HepG2 (cell line): Measurements from ENCODE around the gene PTGR1.

Experiments
- CTCF ChIP-seq: sonication (generic); formaldehyde crosslinking; IDR thresholded peaks from 2 replicates; pipeline ENCODE4 v1.5.0; 2020; ENCODE audit warnings: mild to moderate bottlenecking, missing genetic modification reagents, moderate library complexity
- GMEB1 ChIP-seq: sonication (generic); formaldehyde crosslinking; IDR thresholded peaks from 2 replicates; pipeline ENCODE4 v1.5.1; 2020; ENCODE audit warnings: missing genetic modification reagents, mild to moderate bottlenecking, borderline replicate concordance
- KDM3A ChIP-seq: IDR thresholded peaks from 2 replicates; pipeline ENCODE4 v1.6.1; 2018; ENCODE audit warnings: low read depth, missing compliant biosample characterization
- NFE2L1 ChIP-seq: sonication (generic); formaldehyde crosslinking; IDR thresholded peaks from 2 replicates; pipeline ENCODE4 v1.4.0; 2020; ENCODE audit warnings: missing genetic modification reagents, mild to moderate bottlenecking, borderline replicate concordance
- NR2C2 ChIP-seq: sonication (generic); formaldehyde crosslinking; IDR thresholded peaks from 2 replicates; pipeline ENCODE4 v1.4.0; 2020; ENCODE audit warnings: missing genetic modification reagents, mild to moderate bottlenecking, moderate library complexity, borderline replicate concordance
- NR3C1 ChIP-seq: sonication (generic); formaldehyde crosslinking; IDR thresholded peaks from 2 replicates; pipeline ENCODE4 v1.4.0; 2020; ENCODE audit warnings: missing genetic modification reagents
- POLR2A ChIP-seq, 2 experiments: IDR thresholded peaks; 2 replicates each; pipeline ENCODE4 v1.6.1; 2011; ENCODE audit warnings: low read depth in 2 of 2, low read length in 2 of 2, mild to moderate bottlenecking in 1 of 2, moderate library complexity in 1 of 2; ENCODE audit not compliant: insufficient read depth in 1 of 2
- RELA ChIP-seq: sonication (generic); formaldehyde crosslinking; IDR thresholded peaks from 2 replicates; pipeline ENCODE4 v1.4.0; 2020; ENCODE audit warnings: missing genetic modification reagents
- RXRA ChIP-seq: sonication (generic); formaldehyde crosslinking; IDR thresholded peaks from 2 replicates; pipeline ENCODE4 v1.5.1; 2020; ENCODE audit warnings: missing genetic modification reagents
- TAF1 ChIP-seq: sonication (generic); formaldehyde crosslinking; IDR thresholded peaks from 2 replicates; pipeline ENCODE4 v1.4.0; 2020; ENCODE audit warnings: missing genetic modification reagents
- U2AF1 ChIP-seq: fragments of 200-400 bp; formaldehyde crosslinking; optimal IDR thresholded peaks from 2 replicates; pipeline ENCODE3; 2017; ENCODE audit warnings: mild to moderate bottlenecking, low read depth, low read length
- ZNF274 ChIP-seq: sonication (generic); formaldehyde crosslinking; IDR thresholded peaks from 2 replicates; pipeline ENCODE4 v1.5.1; 2020; ENCODE audit warnings: mild to moderate bottlenecking, missing genetic modification reagents
- TF ChIP-seq, protein P1 (sequence below): sonication (generic); formaldehyde crosslinking; IDR thresholded peaks from 2 replicates; pipeline ENCODE4 v1.4.0; 2020; ENCODE audit warnings: missing genetic modification reagents
- TF ChIP-seq, protein P2 (sequence below): IDR thresholded peaks from 2 replicates; pipeline ENCODE4 v1.6.1; 2012; ENCODE audit warnings: low read length, improper control_type of control experiment

DNA sequence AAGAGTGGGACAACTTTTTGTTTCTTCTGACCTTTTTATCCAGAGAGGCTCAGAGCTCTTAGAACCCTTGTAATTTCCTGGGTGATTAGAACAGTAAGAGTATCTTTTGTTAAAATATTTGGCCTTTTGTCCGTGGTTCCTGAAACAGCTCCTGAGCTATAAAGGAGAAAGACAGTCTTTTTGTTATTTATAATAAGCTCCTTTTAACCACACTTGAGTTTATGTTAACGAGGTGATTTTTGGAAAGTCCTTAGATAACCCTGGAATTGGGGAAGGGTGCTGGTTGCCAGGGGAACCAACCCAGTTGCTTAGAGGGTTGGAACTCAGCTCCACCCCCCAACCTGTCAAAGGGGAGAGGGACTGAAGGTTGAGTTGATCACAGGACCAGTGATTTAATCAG lies 69.7 kb downstream of the PTGR1 start:
- TF ChIP-seq, protein P1, sequence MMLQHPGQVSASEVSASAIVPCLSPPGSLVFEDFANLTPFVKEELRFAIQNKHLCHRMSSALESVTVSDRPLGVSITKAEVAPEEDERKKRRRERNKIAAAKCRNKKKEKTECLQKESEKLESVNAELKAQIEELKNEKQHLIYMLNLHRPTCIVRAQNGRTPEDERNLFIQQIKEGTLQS (CRISPR knock-in tag), result no peak
- TF ChIP-seq RXRA (no peak), TAF1 (CRISPR knock-in tag) (no peak), NFE2L1 (CRISPR knock-in tag) (no peak), KDM3A (no peak), U2AF1 (no peak), GMEB1 (CRISPR knock-in tag) (no peak), NR3C1 (CRISPR knock-in tag) (no peak), RELA (CRISPR knock-in tag) (no peak), ZNF274 (no peak), NR2C2 (CRISPR knock-in tag) (no peak), POLR2A (IDR thresholded peaks at IDR 0.05; ENCODE audit: insufficient read depth in 1 of 2, low read depth in 2 of 2, low read length in 2 of 2) (no peak), CTCF (CRISPR knock-in tag) (no peak)
- TF ChIP-seq, protein P2, sequence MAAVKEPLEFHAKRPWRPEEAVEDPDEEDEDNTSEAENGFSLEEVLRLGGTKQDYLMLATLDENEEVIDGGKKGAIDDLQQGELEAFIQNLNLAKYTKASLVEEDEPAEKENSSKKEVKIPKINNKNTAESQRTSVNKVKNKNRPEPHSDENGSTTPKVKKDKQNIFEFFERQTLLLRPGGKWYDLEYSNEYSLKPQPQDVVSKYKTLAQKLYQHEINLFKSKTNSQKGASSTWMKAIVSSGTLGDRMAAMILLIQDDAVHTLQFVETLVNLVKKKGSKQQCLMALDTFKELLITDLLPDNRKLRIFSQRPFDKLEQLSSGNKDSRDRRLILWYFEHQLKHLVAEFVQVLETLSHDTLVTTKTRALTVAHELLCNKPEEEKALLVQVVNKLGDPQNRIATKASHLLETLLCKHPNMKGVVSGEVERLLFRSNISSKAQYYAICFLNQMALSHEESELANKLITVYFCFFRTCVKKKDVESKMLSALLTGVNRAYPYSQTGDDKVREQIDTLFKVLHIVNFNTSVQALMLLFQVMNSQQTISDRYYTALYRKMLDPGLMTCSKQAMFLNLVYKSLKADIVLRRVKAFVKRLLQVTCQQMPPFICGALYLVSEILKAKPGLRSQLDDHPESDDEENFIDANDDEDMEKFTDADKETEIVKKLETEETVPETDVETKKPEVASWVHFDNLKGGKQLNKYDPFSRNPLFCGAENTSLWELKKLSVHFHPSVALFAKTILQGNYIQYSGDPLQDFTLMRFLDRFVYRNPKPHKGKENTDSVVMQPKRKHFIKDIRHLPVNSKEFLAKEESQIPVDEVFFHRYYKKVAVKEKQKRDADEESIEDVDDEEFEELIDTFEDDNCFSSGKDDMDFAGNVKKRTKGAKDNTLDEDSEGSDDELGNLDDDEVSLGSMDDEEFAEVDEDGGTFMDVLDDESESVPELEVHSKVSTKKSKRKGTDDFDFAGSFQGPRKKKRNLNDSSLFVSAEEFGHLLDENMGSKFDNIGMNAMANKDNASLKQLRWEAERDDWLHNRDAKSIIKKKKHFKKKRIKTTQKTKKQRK, result no peak
